Hepatocyte (in vitro differentiated cells): ENCODE data around the gene CYFIP1. TPM values are rescaled to one million over a fixed set of nuclear protein-coding genes. Genes with fewer than 3 reads are reported as not detected.

Source experiments
- DNase-seq: peaks from one replicate; pipeline ENCODE4 v3.0.0-alpha.2; 2016; ENCODE audit warnings: low spot score
- H2AFZ ChIP-seq: fragments of 200-600 bp; sonication (generic); 2 replicates; pipeline ENCODE4 v1.6.0; 2016; ENCODE audit warnings: antibody characterized with exemption, mild to moderate bottlenecking
- H3K27ac ChIP-seq: fragments of 200-600 bp; sonication (generic); 2 replicates; pipeline ENCODE4 v1.5.1; 2016; ENCODE audit warnings: mild to moderate bottlenecking
- H3K27me3 ChIP-seq: fragments of 200-600 bp; sonication (generic); 2 replicates; pipeline ENCODE4 v1.6.1; 2016
- H3K36me3 ChIP-seq: fragments of 200-600 bp; sonication (generic); replicated peaks from 2 replicates; pipeline ENCODE4 v1.5.1; 2016; ENCODE audit warnings: low read depth; ENCODE audit not compliant: insufficient read depth
- H3K4me1 ChIP-seq: fragments of 200-600 bp; sonication (generic); 2 replicates; pipeline ENCODE4 v1.5.1; 2016; ENCODE audit warnings: mild to moderate bottlenecking, moderate library complexity; ENCODE audit not compliant: insufficient read depth
- H3K4me2 ChIP-seq: fragments of 200-600 bp; sonication (generic); 2 replicates; pipeline ENCODE4 v1.6.0; 2016
- H3K4me3 ChIP-seq: fragments of 200-600 bp; sonication (generic); 2 replicates; pipeline ENCODE4 v1.5.1; 2016; ENCODE audit warnings: mild to moderate bottlenecking
- H3K79me2 ChIP-seq: fragments of 200-600 bp; sonication (generic); 2 replicates; pipeline ENCODE4 v1.6.0; 2017; ENCODE audit warnings: mild to moderate bottlenecking
- H3K9me2 ChIP-seq: fragments of 200-600 bp; sonication (generic); replicated peaks from 2 replicates; pipeline ENCODE4 v1.6.0; 2017; ENCODE audit warnings: mild to moderate bottlenecking; ENCODE audit not compliant: insufficient read depth
- H3K9me3 ChIP-seq: fragments of 200-600 bp; sonication (generic); 2 replicates; pipeline ENCODE4 v1.5.1; 2016; ENCODE audit warnings: low read depth, mild to moderate bottlenecking
- H4K20me1 ChIP-seq: fragments of 200-600 bp; sonication (generic); 2 replicates; pipeline ENCODE4 v1.6.0; 2016; ENCODE audit warnings: mild to moderate bottlenecking; ENCODE audit not compliant: insufficient read depth, poor library complexity, severe bottlenecking
- EZH2 ChIP-seq: fragments of 200-600 bp; sonication (generic); IDR thresholded peaks from 2 replicates; pipeline ENCODE4 v1.6.1; 2016; ENCODE audit warnings: antibody characterized with exemption, mild to moderate bottlenecking, borderline replicate concordance
- EZH2phosphoT487 ChIP-seq: fragments of 200-600 bp; sonication (generic); IDR thresholded peaks from one replicate; pipeline ENCODE4 v1.6.1; 2018; ENCODE audit warnings: antibody characterized with exemption, mild to moderate bottlenecking, low read depth, moderate library complexity; ENCODE audit not compliant: unreplicated experiment, severe bottlenecking
- WGBS: methylation state at CpG from one replicate; pipeline ENCODE4 v1.1.6; 2016; ENCODE audit warnings: low lambda C conversion rate; ENCODE audit errors: missing lambda C conversion rate; 5-methylcytosine and 5-hydroxymethylcytosine counted together
- polyA plus RNA-seq: library from polyadenylated mRNA; unstranded; fragments of >200 nt; fragmentation: Nextera tagmentation; extraction: Ambion mirVana; gene quantifications from 2 replicates; pipeline ENCODE4 v1.2.1, GENCODE V29; 2016
- total RNA-seq: library from RNA; depleted of rRNA; stranded (reverse); fragments of >200 nt; gene quantifications from 2 replicates; pipeline ENCODE4 v1.2.3, GENCODE V29; 2014
- TF ChIP-seq, protein P1 (sequence below): fragments of 200-600 bp; sonication (generic); IDR thresholded peaks from 2 replicates; pipeline ENCODE4 v1.5.1; 2016; ENCODE audit warnings: antibody characterized with exemption, mild to moderate bottlenecking; ENCODE audit not compliant: poor library complexity

Gene CYFIP1
- total and polyA plus RNA-seq, 2 experiments from 2014 or later, result 73.4 to 92.2 TPM

DNA sequence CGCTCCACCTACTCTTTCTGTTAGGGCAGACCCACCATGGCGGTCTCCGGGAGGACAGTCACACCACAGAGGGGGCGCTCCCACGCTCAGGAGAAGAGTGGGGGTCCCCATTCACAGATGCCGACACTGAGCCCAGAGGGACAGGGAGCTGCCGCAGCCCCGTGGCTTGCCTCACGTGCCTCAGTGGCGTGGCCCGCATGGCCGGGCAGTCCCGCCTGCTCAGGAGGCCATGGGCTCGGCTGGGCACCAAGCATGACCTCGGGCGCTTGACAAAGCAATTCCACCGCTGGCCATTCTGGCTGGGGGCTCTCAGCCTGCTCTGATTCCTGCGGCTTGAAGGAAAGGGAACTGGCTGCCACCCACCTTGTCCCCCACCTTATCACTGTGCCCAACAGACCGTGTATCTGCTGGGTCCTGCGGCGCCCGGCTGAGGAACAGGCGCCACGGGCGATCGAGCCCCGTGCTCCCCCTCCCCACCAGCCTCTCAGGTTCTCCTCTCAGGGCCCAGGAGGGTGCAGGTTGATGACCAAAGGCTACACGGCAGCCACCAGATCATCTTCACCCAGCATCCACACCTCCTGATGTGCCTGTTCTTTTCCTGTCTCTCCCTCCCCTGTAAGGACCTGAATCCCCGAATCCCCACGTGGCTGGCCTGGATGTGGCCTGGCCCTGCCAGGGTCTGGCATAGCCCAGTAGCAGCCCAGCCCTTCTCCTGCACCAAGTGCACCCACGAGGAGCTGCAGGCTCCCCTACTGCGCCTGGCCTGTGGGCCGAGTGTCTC, 20.7 kb downstream of the CYFIP1 start:
- Histone ChIP-seq H3K27me3 (no peaks in the 10 kb centered on the region), H3K9me2 (no peaks in the 10 kb centered on the region), H3K9me3 (no peaks in the 10 kb centered on the region), H2AFZ (no peak overlapping the region), H3K4me1 (peaks cover 7% of the 10 kb centered on the region), H3K36me3 (no peaks in the 10 kb centered on the region), H3K79me2 (peaks cover 96% of the 10 kb centered on the region), H3K4me3 (no peak overlapping the region), H3K4me2 (no peak overlapping the region), H3K27ac (no peak overlapping the region), H4K20me1 (peaks cover 68% of the 10 kb centered on the region)
- 95% methylated on average over 32 of the region's 33 CpGs for WGBS
- TF ChIP-seq, protein P1, sequence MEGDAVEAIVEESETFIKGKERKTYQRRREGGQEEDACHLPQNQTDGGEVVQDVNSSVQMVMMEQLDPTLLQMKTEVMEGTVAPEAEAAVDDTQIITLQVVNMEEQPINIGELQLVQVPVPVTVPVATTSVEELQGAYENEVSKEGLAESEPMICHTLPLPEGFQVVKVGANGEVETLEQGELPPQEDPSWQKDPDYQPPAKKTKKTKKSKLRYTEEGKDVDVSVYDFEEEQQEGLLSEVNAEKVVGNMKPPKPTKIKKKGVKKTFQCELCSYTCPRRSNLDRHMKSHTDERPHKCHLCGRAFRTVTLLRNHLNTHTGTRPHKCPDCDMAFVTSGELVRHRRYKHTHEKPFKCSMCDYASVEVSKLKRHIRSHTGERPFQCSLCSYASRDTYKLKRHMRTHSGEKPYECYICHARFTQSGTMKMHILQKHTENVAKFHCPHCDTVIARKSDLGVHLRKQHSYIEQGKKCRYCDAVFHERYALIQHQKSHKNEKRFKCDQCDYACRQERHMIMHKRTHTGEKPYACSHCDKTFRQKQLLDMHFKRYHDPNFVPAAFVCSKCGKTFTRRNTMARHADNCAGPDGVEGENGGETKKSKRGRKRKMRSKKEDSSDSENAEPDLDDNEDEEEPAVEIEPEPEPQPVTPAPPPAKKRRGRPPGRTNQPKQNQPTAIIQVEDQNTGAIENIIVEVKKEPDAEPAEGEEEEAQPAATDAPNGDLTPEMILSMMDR, result no peak
- TF ChIP-seq EZH2 (no peak), EZH2phosphoT487 (no peak)
- no peak for DNase-seq

DNA sequence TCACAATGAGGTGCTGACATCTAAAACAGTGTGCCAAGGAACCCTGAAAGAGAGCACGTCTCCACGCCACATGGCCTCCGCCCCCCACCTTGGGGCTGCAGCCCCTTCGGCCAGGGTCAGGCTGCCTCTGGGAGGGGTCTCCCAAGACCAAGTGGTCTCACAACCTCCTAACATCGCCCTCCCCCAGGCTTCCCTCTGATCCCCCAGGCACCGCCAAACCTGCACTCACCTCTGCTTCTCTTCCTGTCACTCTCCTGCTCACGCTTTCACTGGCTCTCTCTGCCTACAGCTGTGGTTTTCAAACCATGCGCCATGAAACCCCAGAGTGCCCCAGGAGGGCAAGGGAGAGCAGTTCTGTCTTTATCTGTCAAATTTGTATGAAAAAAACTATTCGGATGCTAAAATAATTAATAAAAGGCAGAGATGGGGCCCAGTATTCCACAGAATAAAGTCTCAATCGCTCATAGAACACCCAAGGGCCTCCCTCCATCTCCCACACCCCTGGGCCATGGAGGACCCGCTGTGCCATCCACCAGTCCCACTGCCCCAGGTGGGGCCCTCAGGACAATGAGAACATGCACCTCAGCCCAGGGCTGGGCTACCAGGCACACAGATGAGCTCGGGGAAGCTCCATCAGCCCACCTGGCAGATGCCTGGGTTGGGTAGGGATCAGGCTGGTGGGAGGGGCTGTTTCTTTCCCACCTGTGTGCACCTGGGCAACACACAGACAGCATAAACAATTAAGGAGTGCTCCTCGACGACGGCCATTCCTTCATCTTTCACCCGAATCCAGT, 21.5 kb downstream of the CYFIP1 start:
- H3K4me2 ChIP-seq, result no peak overlapping the region
- H3K79me2 ChIP-seq, result peaks cover 96% of the 10 kb centered on the region
- TF ChIP-seq, protein P1, result no peak
- TF ChIP-seq EZH2 (no peak), EZH2phosphoT487 (no peak)
- peaks cover 7% of the 10 kb centered on the region for H3K4me1 ChIP-seq
- no peak overlapping the region for H3K4me3 ChIP-seq
- peaks cover 68% of the 10 kb centered on the region for H4K20me1 ChIP-seq
- H3K36me3 ChIP-seq, result no peaks in the 10 kb centered on the region
- H2AFZ ChIP-seq, result no peak overlapping the region
- 94% methylated on average over 16 of the region's 16 CpGs for WGBS
- H3K9me2 ChIP-seq, result no peaks in the 10 kb centered on the region
- H3K9me3 ChIP-seq, result no peaks in the 10 kb centered on the region
- no peak for DNase-seq
- no peak overlapping the region for H3K27ac ChIP-seq
- H3K27me3 ChIP-seq, result no peaks in the 10 kb centered on the region

DNA sequence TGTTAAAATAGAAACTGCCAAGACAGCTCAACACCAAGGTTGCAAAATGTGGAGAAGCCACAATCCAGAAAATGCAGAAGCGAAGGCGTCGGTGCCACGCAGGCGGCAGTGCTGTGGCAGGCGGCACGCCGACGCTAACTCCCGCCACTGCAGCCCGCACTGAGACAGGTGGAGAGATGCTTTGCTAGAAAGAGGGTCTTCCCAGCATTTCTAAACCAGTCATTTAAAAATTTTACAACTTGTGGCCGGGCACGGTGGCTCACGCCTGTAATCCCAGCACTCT, 23.2 kb downstream of the CYFIP1 start:
- peaks cover 96% of the 10 kb centered on the region for H3K79me2 ChIP-seq
- no peak overlapping the region for H3K27ac ChIP-seq

More for the DNA sequence above, 23.2 kb downstream of the CYFIP1 start:
- peaks cover 5% of the 10 kb centered on the region for H3K4me1 ChIP-seq
- peaks cover 64% of the 10 kb centered on the region for H4K20me1 ChIP-seq
- H3K36me3 ChIP-seq, result no peaks in the 10 kb centered on the region
- H3K9me3 ChIP-seq, result no peaks in the 10 kb centered on the region
- no peaks in the 10 kb centered on the region for H3K27me3 ChIP-seq
- 96% methylated on average over 14 of the region's 14 CpGs for WGBS
- no peak for DNase-seq
- H2AFZ ChIP-seq, result no peak overlapping the region
- no peak for TF ChIP-seq EZH2phosphoT487
- TF ChIP-seq EZH2, result no peak
- TF ChIP-seq, protein P1, result no peak
- H3K4me2 ChIP-seq, result no peak overlapping the region
- no peaks in the 10 kb centered on the region for H3K9me2 ChIP-seq
- H3K4me3 ChIP-seq, result no peak overlapping the region
